Esophagus squamous epithelium (tissue), 4 donors: ENCODE data around the gene PLEKHG4B.

Experiments used
- CTCF ChIP-seq, 6 experiments: fragments of 450-650 bp in 4 of 6; fragments of 200-600 bp in 2 of 6; sonication (generic) in 2 of 6; IDR thresholded peaks; one replicate each; pipeline ENCODE4 v1.5.1; 2016 to 2019; ENCODE audit warnings: antibody characterized with exemption in 6 of 6, mild to moderate bottlenecking in 4 of 6, moderate library complexity in 4 of 6
- POLR2A ChIP-seq, 4 donors: fragments of 450-650 bp; IDR thresholded peaks; one replicate each; pipeline ENCODE4 v1.6.1; 2017; ENCODE audit warnings: antibody characterized with exemption in 4 of 4, mild to moderate bottlenecking in 4 of 4, moderate library complexity in 3 of 4

- TF ChIP-seq CTCF (IDR thresholded peaks at IDR 0.05) = no peak
- TF ChIP-seq POLR2A (IDR thresholded peaks at IDR 0.05) = no peak
These were observed 55.8 kb downstream of the PLEKHG4B start for GRCh38 chr5:147751-148150.
